Testis (tissue), 3 donors: ENCODE measurements around the gene NIN. TPM values are rescaled to one million over a fixed set of nuclear protein-coding genes. Genes with fewer than 3 reads are reported as not detected.

Experiments used
- DNase-seq: peaks from one replicate; pipeline ENCODE4 v3.0.0-alpha.2; 2019
- H3K27ac ChIP-seq, 2 donors: fragments of 200-600 bp; sonication (generic); one replicate each; pipeline ENCODE4 v1.5.1; 2019
- H3K27me3 ChIP-seq: fragments of 200-600 bp; sonication (generic); one replicate; pipeline ENCODE4 v1.5.1; 2019
- H3K36me3 ChIP-seq: fragments of 200-600 bp; sonication (generic); one replicate; pipeline ENCODE4 v1.5.1; 2017; ENCODE audit warnings: low read depth; ENCODE audit errors: missing control alignments
- H3K4me1 ChIP-seq: fragments of 200-600 bp; sonication (generic); one replicate; pipeline ENCODE4 v1.5.1; 2019
- H3K4me3 ChIP-seq, 2 donors: fragments of 200-600 bp; sonication (generic); one replicate each; pipeline ENCODE4 v1.5.1; 2017 to 2019
- H3K9me3 ChIP-seq: fragments of 200-600 bp; sonication (generic); one replicate; pipeline ENCODE4 v1.5.1; 2017
- POLR2A ChIP-seq: fragments of 450-650 bp; IDR thresholded peaks from one replicate; pipeline ENCODE4 v1.6.1; 2017; ENCODE audit warnings: antibody characterized with exemption, mild to moderate bottlenecking, moderate library complexity
- WGBS, 2 donors: methylation state at CpG; one replicate each; pipeline ENCODE4 v1.1.5; 2018; 5-methylcytosine and 5-hydroxymethylcytosine counted together
- intact Hi-C: fragments of 100-400 bp; cut with DNase I; formaldehyde crosslinking; loops from one replicate; pipeline ENCODE4 v1.15.1; 2023; ENCODE audit warnings: low total_unique reads
- polyA plus RNA-seq: library from polyadenylated mRNA; stranded (reverse); fragments of 350-450 nt; fragmentation: Illumina TruSeq; extraction: RNeasy Lipid Tissue Mini Kit (QIAGEN cat#74804); gene quantifications from one replicate; pipeline ENCODE4 v1.2.3, GENCODE V29; 2014; ENCODE audit warnings: low read depth, low replicate concordance; ENCODE audit not compliant: insufficient read depth
- total RNA-seq, 2 donors: library from RNA; depleted of rRNA; stranded (reverse); fragments of >200 nt; gene quantifications; one replicate each; pipeline ENCODE4 v1.2.3, GENCODE V29; 2016
- TF ChIP-seq, protein P1 (sequence below), 3 experiments: fragments of 450-650 bp in 2 of 3; fragments of 200-600 bp in 1 of 3; sonication (generic) in 1 of 3; IDR thresholded peaks; one replicate each; pipeline ENCODE4 v1.5.1; 2016 to 2019; ENCODE audit warnings: antibody characterized with exemption in 3 of 3, mild to moderate bottlenecking in 2 of 3, moderate library complexity in 1 of 3

The NIN gene
- total and polyA plus RNA-seq, 3 donors from 2014 or later, result 4.4 to 16.5 (median 9.3) TPM

- no peaks in the 10 kb centered on the region for H3K9me3 ChIP-seq
- intact Hi-C loops, result no loop called here
Observed at GRCh38 chr14:50834802-50835276, 3.9 kb upstream of the NIN start.

DNA sequence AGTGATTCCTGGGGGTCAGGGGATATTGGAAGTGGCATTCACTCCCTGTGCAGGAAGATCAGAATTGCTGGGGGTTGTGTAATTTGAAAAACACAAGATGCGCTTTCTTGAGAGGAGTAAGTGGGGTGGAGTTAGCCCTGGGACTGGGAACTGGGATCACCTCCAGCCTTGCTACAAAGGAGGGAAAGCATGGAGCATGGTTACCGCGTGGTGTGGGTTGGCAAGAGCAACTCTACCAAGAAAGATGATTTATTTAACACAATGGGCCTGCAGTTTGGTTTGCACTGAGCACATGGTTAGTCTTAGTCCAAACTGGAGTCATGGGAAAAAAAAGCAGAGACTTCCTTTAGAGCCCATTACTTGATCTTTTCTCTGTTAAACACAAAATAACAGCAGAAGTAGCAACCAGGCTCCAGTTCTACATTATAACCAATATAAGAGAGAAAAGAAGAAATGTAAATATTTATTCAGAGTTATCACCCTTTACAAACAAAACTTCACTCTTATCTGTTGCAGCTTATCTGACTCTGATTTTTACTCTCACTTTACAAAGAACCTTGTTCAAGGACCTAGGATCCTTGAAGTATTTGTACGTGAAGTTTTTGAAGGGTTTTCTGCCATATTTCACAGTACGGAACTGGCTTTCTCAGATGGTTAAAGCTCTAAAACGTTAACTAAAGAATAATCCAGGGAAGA lies 2.1 kb upstream of the NIN start:
- WGBS, 2 donors, result 78 to 87% methylated on average over 6 of the region's 6 CpGs

More at GRCh38 chr14:50834802-50835276, 3.9 kb upstream of the NIN start:
- TF ChIP-seq POLR2A, result no peak
- TF ChIP-seq, protein P1, sequence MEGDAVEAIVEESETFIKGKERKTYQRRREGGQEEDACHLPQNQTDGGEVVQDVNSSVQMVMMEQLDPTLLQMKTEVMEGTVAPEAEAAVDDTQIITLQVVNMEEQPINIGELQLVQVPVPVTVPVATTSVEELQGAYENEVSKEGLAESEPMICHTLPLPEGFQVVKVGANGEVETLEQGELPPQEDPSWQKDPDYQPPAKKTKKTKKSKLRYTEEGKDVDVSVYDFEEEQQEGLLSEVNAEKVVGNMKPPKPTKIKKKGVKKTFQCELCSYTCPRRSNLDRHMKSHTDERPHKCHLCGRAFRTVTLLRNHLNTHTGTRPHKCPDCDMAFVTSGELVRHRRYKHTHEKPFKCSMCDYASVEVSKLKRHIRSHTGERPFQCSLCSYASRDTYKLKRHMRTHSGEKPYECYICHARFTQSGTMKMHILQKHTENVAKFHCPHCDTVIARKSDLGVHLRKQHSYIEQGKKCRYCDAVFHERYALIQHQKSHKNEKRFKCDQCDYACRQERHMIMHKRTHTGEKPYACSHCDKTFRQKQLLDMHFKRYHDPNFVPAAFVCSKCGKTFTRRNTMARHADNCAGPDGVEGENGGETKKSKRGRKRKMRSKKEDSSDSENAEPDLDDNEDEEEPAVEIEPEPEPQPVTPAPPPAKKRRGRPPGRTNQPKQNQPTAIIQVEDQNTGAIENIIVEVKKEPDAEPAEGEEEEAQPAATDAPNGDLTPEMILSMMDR (IDR thresholded peaks at IDR 0.05), result no peak
- Histone ChIP-seq H3K36me3 (no peaks in the 10 kb centered on the region), H3K4me1 (no peaks in the 10 kb centered on the region), H3K4me3 (no peak overlapping the region), H3K27ac (no peak overlapping the region), H3K27me3 (no peaks in the 10 kb centered on the region)
- DNase-seq, result no peak
- 85 to 87% methylated on average over 5 of the region's 5 CpGs for WGBS, 2 donors

DNA sequence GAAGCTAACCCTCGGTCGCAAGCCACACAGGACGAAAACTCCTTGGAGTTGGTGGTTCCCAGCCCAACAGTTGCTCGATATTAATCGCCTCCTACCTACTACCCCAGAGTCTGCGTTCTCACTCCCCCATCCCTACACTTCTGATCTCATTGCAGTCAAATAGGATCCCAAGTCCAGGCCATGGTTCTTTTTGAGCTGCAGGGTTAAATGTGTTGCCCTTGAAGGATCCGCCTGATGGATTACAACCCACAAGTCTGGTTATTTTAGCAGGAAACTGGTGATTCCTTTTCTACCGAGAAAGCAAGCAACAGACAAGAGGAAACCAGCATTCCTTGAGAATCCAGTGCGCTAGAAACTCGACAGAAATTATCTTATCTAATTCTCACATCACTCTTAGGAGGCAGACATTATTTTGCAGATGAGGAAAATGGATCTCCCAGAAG lies 785 bp upstream of the NIN start:
- intact Hi-C loops, result no loop called here
- H3K27ac ChIP-seq, result peak overlapping the region; percentile 35 to 85
- H3K9me3 ChIP-seq, result no peaks in the 10 kb centered on the region
- H3K27me3 ChIP-seq, result no peaks in the 10 kb centered on the region
- H3K36me3 ChIP-seq, result no peaks in the 10 kb centered on the region
- DNase-seq, result no peak
- H3K4me3 ChIP-seq, result peak overlapping the region; percentile 70 to 80
- WGBS, 2 donors, result 0 to 4% methylated on average over 10 of the region's 10 CpGs
- H3K4me1 ChIP-seq, result no peaks in the 10 kb centered on the region
- no peak for TF ChIP-seq POLR2A
- TF ChIP-seq, protein P1 (IDR thresholded peaks at IDR 0.05), result no peak

More for the DNA sequence above, 2.1 kb upstream of the NIN start:
- no peaks in the 10 kb centered on the region for H3K9me3 ChIP-seq
- intact Hi-C loops, result no loop called here
- no peaks in the 10 kb centered on the region for H3K36me3 ChIP-seq
- DNase-seq, result no peak
- TF ChIP-seq, protein P1 (IDR thresholded peaks at IDR 0.05), result no peak
- TF ChIP-seq POLR2A, result no peak
- H3K4me1 ChIP-seq, result no peaks in the 10 kb centered on the region
- no peak overlapping the region for H3K27ac ChIP-seq
- H3K27me3 ChIP-seq, result no peaks in the 10 kb centered on the region
- no peak overlapping the region for H3K4me3 ChIP-seq

GRCh38 chr14:50830044-50830931 lies 674 bp downstream of the NIN start:
- TF ChIP-seq, protein P1 (IDR thresholded peaks at IDR 0.05), result no peak
- TF ChIP-seq POLR2A, result no peak
- H3K27me3 ChIP-seq, result no peaks in the 10 kb centered on the region
- peak overlapping the region; percentile 70 to 80 for H3K4me3 ChIP-seq
- peak overlapping the region in 1 of 2 donors; percentile 85 for H3K27ac ChIP-seq
- 0% methylated on average over 1 to 53 of the region's 93 CpGs for WGBS, 2 donors
- H3K9me3 ChIP-seq, result no peaks in the 10 kb centered on the region
- H3K4me1 ChIP-seq, result no peaks in the 10 kb centered on the region
- peak; percentile 34 for DNase-seq
- no peaks in the 10 kb centered on the region for H3K36me3 ChIP-seq
- intact Hi-C loops, result no loop called here
